SIG-M5 (cell line): ENCODE measurements around the gene LRFN4.

Experiments
- DNase-seq: peaks from one replicate; lab custom pipeline; 2025; lab: John Stamatoyannopoulos, UW

The LRFN4 gene

GRCh38 chr11:66858186-66858938 lies 1.5 kb downstream of the LRFN4 start:
- no peak for DNase-seq

GRCh38 chr11:66858939-66859685 lies 2.2 kb downstream of the LRFN4 start:
- DNase-seq, result no peak

GRCh38 chr11:66859686-66860448 lies 3.0 kb downstream of the LRFN4 start:
- no peak for DNase-seq

- DNase-seq, result no peak
These were observed 3.6 kb downstream of the LRFN4 start for GRCh38 chr11:66860449-66860831.

GRCh38 chr11:66861038-66861773 lies 4.3 kb downstream of the LRFN4 start:
- no peak for DNase-seq

- no peak for DNase-seq
These were observed 5.1 kb downstream of the LRFN4 start for GRCh38 chr11:66861774-66862558.

GRCh38 chr11:66862559-66863037 lies 5.7 kb downstream of the LRFN4 start:
- DNase-seq, result no peak

GRCh38 chr11:66863428-66864125 lies 6.7 kb downstream of the LRFN4 start:
- DNase-seq, result no peak

- DNase-seq, result no peak
These were observed 7.5 kb downstream of the LRFN4 start for GRCh38 chr11:66864172-66864901.

GRCh38 chr11:66864924-66865697 lies 8.2 kb downstream of the LRFN4 start:
- no peak for DNase-seq

- DNase-seq, result no peak
These were observed 9.1 kb downstream of the LRFN4 start for GRCh38 chr11:66866007-66866406.

- DNase-seq, result no peak
These were observed 9.7 kb downstream of the LRFN4 start for GRCh38 chr11:66866511-66866986.

GRCh38 chr11:66867425-66868040 lies 10.7 kb downstream of the LRFN4 start:
- no peak for DNase-seq

- DNase-seq, result no peak
These were observed 11.3 kb downstream of the LRFN4 start for GRCh38 chr11:66868082-66868725.

GRCh38 chr11:66868726-66869566 lies 12.1 kb downstream of the LRFN4 start:
- DNase-seq, result no peak

- no peak for DNase-seq
These were observed 12.7 kb downstream of the LRFN4 start for GRCh38 chr11:66869567-66869870.

- no peak for DNase-seq
These were observed 13.3 kb downstream of the LRFN4 start for GRCh38 chr11:66870131-66870530.
